HG03139 (cell line): Measurements from ENCODE around the gene TLCD3B.

Source experiments
- ATAC-seq: cut with Tn5 transposase; IDR thresholded peaks from one replicate; pipeline ENCODE4 v1.9.1; 2021; ENCODE audit not compliant: unreplicated experiment

Gene TLCD3B

DNA sequence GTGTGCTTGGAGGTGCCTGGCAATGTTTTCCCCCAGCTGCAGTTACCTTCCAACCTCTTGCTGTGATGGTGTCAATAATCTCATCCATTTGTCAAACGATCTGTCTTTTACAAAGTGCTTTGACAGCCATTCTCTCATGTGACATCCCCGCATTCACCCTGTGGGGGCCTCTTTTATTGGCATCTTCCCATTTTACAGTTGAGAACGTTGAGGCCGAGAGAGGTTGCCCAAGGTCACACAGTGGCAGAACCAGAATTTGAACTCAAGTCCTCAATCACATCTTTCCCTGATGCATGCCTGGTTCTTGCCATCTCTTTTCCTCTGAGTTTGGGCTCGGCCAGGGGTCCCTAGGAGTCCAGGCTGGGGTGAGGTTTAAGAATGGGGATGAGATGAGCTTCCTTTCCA lies 55.9 kb downstream of the TLCD3B start:
- ATAC-seq: no peak
